ENCODE data around the gene UBIAD1. TPM values are rescaled to one million over a fixed set of nuclear protein-coding genes. Genes with fewer than 3 reads are reported as not detected.

UBIAD1 gene
- total and polyA plus RNA-seq, 2 of the 13 experiments (the other 11 are each of a cell fraction or from before 2014, with no cell fraction given): 16.9 to 20.4 TPM

- TF ChIP-seq ZBTB39 (CRISPR knock-in tag; IDR thresholded peaks at IDR 0.05): no peak
- no peak for TF ChIP-seq ZBTB21 (CRISPR knock-in tag; IDR thresholded peaks at IDR 0.05)
- TF ChIP-seq SP2 (CRISPR knock-in tag; IDR thresholded peaks at IDR 0.05): peak; percentile 70
- peak; percentile 74; the same call in 1 of the 2 replicates for TF ChIP-seq HES4 (CRISPR knock-in tag; IDR thresholded peaks at IDR 0.05; ENCODE audit: borderline replicate concordance)
- no peak for TF ChIP-seq GTF3A (CRISPR knock-in tag; conservative IDR thresholded peaks at IDR 0.05)
- 0 out of 2 replicates have a peak, but pooled peaks have one; percentile 52 for TF ChIP-seq MEF2D (CRISPR knock-in tag; IDR thresholded peaks at IDR 0.05)
- TF ChIP-seq HHEX (CRISPR knock-in tag; IDR thresholded peaks at IDR 0.05): no peak
- TF ChIP-seq HOXA9 (CRISPR knock-in tag; IDR thresholded peaks at IDR 0.05; ENCODE audit: borderline replicate concordance): no peak; the same call in 1 of the 2 replicates
- peak; percentile 84 for TF ChIP-seq SIN3B (IDR thresholded peaks at IDR 0.05; ENCODE audit: low read length)
- no peak for TF ChIP-seq RFX3 (CRISPR knock-in tag; IDR thresholded peaks at IDR 0.05)
- TF ChIP-seq, protein P1, sequence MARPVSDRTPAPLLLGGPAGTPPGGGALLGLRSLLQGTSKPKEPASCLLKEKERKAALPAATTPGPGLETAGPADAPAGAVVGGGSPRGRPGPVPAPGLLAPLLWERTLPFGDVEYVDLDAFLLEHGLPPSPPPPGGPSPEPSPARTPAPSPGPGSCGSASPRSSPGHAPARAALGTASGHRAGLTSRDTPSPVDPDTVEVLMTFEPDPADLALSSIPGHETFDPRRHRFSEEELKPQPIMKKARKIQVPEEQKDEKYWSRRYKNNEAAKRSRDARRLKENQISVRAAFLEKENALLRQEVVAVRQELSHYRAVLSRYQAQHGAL (CRISPR knock-in tag; IDR thresholded peaks at IDR 0.05; ENCODE audit: not compliant biosample characterization): no peak
- TF ChIP-seq ZNF136 (CRISPR knock-in tag; IDR thresholded peaks at IDR 0.05; ENCODE audit: low read depth): no peak
- no peak for TF ChIP-seq RORA (CRISPR knock-in tag; IDR thresholded peaks at IDR 0.05)
- TF ChIP-seq FLYWCH1 (CRISPR knock-in tag; IDR thresholded peaks at IDR 0.05): peak; percentile 46; the same call in 1 of the 2 replicates
- TF ChIP-seq CREB3 (CRISPR knock-in tag; IDR thresholded peaks at IDR 0.05): no peak
- TF ChIP-seq, protein P2, sequence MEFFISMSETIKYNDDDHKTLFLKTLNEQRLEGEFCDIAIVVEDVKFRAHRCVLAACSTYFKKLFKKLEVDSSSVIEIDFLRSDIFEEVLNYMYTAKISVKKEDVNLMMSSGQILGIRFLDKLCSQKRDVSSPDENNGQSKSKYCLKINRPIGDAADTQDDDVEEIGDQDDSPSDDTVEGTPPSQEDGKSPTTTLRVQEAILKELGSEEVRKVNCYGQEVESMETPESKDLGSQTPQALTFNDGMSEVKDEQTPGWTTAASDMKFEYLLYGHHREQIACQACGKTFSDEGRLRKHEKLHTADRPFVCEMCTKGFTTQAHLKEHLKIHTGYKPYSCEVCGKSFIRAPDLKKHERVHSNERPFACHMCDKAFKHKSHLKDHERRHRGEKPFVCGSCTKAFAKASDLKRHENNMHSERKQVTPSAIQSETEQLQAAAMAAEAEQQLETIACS (CRISPR knock-in tag; IDR thresholded peaks at IDR 0.05): no peak; the same call in 1 of the 2 replicates
- TF ChIP-seq ZNF615 (CRISPR knock-in tag; IDR thresholded peaks at IDR 0.05; ENCODE audit: borderline replicate concordance): no peak
- TF ChIP-seq, protein P3, sequence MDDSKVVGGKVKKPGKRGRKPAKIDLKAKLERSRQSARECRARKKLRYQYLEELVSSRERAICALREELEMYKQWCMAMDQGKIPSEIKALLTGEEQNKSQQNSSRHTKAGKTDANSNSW (CRISPR knock-in tag; IDR thresholded peaks at IDR 0.05; ENCODE audit: borderline replicate concordance): no peak
- peak; percentile 16; the same call in 1 of the 2 replicates for TF ChIP-seq RXRA (CRISPR knock-in tag; IDR thresholded peaks at IDR 0.05)
- peak; percentile 53; the same call in 1 of the 2 replicates for TF ChIP-seq TARDBP (CRISPR knock-in tag; IDR thresholded peaks at IDR 0.05)
- peak; percentile 77; the same call in 1 of the 2 replicates for TF ChIP-seq ZNF670 (CRISPR knock-in tag; IDR thresholded peaks at IDR 0.05; ENCODE audit: borderline replicate concordance)
- TF ChIP-seq FOXO1 (CRISPR knock-in tag; IDR thresholded peaks at IDR 0.05): no peak; the same call in 1 of the 2 replicates
- peak; percentile 29; the same call in 1 of the 2 replicates for TF ChIP-seq ZNF776 (CRISPR knock-in tag; IDR thresholded peaks at IDR 0.05)
- TF ChIP-seq MXI1 (IDR thresholded peaks at IDR 0.05; ENCODE audit: borderline replicate concordance, low read depth, low read length): peak; percentile 95; the same call in 2 of the 3 replicates
- no peak for TF ChIP-seq PLRG1 (conservative IDR thresholded peaks at IDR 0.05)
Observed at GRCh38 chr1:11272832-11273594, at the start of gene UBIAD1 (continued).

Measured in HepG2 (cell line).